SKM-1 (cell line): ENCODE results near the gene TBC1D2.
A peak's percentile ranks its signal among the peaks of the same experiment; 100 is the strongest.
"Not testable (repeated sequence)": the region's sequence is repeated elsewhere in the genome, so short reads cannot be mapped to it uniquely, and the experiment has no call there.

Experiments used
- DNase-seq: peaks from one replicate; lab custom pipeline; 2025; ENCODE audit not compliant: unreplicated experiment; lab: John Stamatoyannopoulos, UW

The TBC1D2 gene

DNA sequence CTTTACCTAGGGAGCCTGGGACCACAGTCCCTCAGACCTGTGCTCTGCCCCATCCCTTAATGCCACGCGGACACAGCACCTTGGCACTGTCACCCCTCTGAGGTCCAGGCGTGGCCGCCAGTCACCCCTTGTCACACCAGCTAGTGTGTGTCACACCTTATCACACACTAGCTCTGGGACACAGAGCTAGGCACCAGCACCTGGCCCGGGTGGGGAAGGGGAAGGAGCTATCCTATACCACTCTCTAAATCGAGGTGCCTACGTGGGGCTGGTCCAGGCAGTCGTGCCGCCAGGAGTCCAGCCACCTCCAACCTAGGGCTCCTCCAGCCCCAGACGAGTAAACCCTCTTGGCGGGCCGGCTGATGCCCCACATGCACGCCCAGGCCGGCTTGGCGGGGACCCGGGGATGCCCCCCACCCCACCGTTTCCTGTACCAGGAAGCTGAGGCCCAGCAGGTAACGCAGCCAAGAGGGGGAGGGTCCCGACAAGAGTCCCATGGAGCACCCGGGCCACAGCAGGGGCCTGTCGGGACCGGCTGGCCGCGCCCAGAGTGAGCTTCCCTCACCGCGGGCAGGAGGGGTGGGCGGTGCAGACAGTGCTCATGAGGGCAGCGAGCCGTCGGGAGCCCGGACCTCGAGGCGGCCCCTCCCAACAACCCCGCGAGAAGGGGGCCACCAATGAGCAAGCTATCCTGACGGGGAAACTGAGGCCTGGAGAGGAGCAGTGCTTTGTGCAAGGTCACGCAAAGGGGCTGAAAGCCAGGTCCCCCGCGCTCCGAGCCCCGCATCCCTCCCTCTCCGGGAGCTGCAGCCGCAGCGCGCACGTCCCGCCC, 63.6 kb downstream of the TBC1D2 start:
- DNase-seq = no peak

DNA sequence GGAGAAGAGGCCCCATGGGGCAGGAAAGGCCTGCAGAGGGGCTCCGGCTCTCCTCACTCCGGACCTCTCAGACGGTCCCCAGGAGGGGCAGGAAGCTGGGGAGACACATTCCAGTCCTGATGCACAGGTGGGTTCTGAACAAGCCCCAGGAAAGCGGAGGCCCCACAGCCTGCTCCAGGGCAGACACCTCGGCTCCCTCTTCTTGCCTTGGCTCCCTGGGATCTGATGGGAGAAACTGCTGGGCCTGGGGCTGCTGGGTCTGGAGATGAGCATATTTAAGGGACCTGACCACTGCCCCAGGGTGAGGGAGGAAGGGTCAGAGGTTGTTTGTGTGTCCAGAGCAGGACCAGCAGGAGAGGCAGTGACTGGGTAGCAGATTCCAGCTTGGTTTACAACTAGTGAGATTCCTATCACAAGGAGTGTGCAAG, 64.3 kb downstream of the TBC1D2 start:
- no peak for DNase-seq

DNA sequence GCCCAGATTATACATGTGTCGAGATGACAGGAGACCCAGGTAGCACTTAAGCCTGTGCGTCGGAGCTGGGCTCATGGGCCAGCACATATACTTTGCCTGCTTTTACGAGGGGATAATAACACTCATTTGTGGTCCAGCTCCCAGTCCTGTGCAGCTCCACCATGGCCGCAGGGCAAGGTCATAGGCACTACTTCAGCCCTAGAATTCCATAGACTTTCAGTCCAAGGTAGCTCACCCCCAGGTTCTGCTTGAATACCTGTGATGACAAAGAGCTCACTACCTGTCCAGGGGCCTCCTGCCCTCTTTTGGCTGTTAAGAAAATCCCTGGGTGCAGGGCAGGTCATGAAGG, 64.7 kb downstream of the TBC1D2 start:
- no peak for DNase-seq

DNA sequence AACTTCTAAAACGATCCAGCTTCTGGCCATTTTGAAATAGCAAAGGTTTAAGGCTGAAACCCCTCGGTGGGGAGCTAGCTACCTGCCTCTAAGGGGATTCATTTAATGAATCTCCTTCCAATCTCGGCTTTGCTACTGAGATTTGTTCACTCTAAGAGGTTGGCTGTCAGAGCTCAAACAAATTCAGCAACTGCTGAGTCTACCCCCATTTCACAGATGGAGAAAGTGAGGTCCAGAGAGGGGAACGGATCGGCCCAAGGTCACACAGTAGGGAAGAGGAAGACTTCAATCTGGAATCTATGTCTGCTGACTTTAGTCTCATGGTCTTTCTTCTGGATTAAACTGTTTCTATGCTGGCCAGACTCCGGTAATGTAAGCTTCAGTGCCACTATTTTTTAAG, 66.0 kb downstream of the TBC1D2 start:
- DNase-seq = no peak

DNA sequence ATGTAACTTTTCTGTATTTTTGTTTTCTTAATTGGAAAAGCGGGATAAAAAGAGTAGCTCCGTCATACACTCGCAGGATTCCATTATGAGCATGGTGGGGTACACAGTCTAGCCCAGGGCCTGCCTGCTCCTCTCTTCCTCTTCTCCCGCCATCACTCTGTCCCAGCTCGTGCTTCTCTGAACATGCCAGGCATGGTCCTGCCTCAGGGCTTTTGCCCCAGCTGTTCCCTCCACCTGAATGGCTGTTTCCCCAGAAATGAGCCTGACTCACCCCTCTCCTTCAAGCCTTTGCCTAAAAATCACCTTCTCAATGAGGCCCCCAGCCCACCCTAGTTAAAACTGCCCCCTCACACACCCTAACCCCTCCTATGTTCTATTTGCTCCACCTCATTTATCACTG, 67.5 kb downstream of the TBC1D2 start:
- DNase-seq = no peak

DNA sequence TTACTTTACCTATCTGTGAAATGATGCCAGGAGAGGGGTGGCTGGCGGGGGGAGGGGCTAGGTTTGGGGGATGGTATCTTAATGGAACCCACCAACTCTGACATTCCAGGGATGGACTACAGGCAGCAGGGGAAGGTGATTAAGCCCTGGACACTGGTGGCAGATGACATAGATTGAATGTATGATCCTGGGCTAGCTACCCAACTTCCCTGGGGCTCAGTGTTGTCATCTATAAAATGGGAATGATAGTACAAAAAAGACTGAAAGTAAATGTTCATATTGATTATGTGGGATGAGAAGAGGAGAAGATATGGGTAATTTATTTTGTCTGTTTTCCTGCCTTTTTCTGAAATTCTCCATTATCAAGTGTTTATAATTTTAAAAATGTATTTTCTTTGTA, 69.2 kb downstream of the TBC1D2 start:
- no peak for DNase-seq

DNA sequence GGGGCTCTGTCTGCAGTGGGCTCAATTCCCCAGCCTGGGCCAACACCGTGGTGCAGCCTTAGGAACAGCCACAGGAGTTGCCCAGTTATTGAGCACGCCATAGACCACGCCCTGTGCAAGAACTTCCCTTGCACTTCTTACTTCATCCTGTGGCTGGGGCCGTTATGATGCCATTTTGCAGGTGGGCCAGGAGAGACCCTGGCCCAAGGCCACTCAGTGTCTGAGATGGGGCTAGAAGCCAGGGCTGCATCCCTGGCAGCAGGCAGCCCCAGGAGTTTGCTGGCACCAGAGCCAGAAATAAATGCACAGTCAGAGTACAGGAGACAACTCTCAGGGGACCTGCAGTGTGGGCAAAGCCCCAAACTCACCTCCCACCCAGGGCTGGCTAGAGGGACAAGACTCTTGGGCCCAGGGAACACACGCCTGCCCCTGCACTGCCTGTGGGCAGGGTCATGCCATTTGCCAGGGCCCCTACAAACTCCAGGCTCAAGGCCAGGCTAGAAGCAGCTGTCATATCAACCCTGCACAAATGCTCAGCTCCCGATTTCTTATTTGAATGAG, 69.8 kb downstream of the TBC1D2 start:
- DNase-seq = no peak

DNA sequence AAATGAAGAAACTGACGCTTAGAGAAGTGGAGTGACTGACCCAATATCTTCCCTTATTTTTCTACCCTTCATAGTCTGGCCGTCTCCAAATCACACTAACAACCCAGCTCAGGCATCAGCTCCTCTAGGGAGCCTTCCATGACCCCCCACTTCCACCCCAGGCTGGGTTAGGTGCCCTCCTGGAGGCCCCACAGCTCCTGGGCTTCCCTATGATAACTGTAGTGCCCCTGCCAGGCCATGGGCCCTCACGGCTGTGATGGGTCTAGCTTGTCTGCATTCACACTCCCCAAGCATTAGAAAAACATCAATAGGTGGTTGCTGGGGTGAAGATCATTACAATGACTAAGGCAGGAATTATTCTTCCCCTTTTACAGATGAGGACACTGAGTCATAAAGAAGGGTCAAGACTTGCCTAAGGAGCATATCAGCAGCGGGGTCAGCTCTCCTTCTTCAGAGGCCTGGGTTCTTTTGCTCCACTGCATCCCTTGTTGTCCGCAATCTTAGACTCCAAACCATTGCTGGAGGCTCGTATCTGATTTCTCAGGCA, 70.4 kb downstream of the TBC1D2 start:
- no peak for DNase-seq

DNA sequence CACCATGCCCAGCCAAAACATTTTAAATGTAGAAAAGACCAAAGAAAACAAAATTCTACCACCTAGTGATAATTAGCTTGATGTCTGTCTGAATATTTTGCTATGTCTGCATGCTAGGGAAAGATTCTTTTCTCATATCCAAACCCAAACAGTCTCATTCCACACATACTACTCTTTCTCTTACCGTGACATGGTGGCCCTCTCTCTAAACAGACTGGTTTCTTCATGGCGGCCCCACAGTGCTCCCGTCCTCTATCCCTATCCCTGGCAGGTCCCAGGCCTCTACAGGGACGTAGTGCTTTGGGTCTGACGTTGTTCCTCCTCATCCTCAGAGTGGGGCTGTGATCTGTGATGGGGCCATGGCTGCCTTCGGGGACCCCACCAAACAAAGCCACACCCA, 71.1 kb downstream of the TBC1D2 start:
- DNase-seq = no peak

DNA sequence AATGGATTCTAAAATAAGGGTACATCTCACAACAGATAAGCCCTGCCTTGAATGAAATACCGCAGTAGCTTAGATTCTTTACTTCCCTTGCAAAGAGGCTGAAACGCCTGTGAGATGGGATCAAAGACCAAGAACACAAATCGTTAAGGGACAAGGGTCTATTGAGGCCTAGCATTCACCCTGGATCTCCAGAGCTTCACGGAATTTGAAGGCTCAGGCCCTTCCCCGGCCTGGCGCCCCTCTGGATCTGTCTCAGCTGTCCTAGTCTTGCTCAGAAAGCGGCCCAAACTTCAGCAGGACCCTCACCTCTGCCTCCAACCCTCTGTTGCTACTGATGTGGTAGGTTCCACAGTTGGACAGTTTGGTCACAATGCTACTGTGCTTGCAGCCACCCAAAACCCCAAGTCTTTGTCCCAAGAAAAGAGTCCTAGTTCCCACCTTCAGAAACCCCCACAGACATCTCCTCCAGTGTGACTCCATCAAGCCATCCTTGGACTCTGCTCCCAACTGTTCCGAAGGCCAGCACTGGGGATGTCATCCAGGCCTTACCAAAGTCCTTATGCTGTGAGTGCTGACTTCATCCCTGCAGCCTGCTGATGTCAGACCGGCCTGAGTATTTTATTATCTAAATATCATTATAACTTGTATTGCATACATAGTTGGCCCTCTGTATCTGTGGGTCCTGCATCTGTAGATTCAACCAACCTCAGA, 72.4 kb downstream of the TBC1D2 start:
- DNase-seq = no peak

DNA sequence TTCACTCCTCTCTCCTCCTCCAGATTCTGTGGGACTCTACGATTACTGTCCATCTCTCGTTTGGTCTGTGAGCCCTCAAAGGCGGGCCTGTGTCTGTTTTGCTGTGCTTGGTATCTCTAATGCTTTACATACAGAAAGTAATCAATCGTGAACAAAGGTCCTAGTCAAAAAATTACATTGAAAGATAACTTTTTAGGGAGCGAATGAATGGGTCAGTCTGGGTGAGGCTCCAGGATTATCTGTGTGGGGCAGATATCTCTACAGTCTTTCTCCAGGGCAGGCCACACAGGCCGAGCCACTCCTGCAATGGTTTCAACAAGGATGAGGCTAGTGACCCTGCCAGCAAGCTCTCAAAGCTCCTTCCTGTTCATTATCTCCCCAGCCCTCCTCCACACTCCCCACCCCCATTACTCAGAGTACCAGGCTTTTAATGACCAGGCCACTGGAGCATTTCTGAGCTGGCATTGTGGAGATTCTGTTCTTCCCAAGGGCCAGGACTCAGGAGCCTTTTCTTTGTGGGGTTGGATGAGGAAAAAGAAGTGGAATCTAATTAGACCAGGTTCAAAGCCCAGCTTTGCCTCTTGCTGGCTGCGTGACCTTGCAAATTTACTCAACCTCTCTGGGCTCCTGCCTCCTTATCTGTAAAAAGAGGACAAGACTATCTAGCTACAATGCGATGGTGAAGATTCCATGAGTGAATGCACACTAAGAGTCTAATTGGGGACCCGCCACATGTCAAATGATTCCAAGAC, 73.2 kb downstream of the TBC1D2 start:
- no peak for DNase-seq

DNA sequence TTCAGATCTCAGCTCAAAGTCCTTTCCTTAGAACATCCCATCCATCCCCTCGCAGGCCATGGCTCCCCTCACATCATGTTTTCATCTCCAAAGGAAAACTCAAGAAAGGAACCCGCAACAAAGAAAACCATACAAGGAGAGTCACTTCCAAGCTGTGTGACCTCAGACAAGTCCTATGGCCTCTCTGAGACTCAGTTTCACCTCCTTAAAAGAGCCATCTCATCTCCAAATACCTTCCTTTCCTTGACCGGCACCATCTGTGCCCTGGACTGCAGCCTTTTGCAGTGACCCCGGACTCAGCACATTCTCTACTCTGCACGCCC, 73.7 kb downstream of the TBC1D2 start:
- no peak for DNase-seq

DNA sequence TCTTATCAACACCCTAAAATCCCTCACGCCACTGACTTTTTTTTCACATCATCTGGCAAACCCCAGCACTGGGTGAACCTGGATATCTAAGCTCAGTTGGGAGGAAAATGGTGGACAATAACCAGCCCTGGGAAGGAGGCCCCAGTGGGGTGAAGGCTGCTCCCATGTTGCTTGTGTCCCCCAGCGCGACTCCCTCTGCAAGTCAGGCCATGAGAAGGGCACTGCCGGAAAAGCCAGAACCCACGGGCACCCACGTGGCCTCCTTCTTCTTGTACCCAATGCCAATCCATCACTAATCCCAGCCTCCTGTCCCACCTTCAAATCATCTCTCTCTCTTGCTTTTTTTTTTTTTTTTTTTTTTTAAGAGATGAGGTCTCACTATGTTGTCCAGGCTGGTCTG, 74.5 kb downstream of the TBC1D2 start:
- no peak for DNase-seq

DNA sequence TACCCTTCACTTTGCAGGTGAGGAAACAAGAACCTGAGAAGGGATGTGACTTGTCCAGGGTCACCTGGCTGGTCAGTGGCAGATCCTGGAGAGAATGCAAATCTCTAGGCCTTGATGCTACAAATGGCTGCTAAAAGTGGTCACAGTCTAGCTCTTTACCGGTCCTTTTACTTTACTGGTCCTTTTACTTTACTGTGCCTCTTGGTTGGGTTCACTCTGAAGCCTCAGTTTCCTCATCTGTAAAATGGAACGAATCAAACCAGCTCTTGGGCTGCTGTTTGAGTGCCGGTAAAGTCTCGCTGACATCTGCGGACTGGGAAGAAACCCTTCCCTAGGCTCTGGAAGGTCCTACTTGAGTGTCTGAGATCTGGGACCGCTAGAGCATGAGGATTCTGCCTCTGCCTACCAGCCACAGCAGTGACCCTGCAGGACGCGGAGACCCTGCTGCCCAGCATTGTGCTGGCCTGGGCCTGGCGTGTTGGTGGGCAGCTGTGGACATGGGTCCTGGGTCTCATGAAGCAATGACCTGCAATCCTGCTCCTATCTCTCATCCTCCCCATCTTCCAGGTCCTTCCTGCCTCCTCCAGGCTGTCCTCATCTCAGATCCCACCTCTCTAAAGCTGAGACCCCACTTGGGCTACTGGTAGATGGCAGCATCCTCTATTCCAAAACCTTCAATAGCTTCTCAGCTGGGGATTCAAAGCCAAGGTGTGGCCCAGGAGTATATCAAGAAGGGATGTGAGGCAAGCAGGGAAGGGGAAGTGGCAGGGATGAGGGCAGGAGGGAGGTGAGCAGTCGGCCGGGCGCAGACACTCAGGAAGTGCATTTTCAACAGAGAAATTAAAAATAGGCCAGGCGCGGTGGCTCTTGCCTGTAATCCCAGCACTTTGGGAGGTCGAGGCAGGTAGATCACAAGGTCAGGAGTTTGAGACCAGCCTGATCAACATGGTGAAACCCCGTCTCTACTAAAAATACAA, 76.3 kb downstream of the TBC1D2 start:
- DNase-seq = peak; percentile 10

DNA sequence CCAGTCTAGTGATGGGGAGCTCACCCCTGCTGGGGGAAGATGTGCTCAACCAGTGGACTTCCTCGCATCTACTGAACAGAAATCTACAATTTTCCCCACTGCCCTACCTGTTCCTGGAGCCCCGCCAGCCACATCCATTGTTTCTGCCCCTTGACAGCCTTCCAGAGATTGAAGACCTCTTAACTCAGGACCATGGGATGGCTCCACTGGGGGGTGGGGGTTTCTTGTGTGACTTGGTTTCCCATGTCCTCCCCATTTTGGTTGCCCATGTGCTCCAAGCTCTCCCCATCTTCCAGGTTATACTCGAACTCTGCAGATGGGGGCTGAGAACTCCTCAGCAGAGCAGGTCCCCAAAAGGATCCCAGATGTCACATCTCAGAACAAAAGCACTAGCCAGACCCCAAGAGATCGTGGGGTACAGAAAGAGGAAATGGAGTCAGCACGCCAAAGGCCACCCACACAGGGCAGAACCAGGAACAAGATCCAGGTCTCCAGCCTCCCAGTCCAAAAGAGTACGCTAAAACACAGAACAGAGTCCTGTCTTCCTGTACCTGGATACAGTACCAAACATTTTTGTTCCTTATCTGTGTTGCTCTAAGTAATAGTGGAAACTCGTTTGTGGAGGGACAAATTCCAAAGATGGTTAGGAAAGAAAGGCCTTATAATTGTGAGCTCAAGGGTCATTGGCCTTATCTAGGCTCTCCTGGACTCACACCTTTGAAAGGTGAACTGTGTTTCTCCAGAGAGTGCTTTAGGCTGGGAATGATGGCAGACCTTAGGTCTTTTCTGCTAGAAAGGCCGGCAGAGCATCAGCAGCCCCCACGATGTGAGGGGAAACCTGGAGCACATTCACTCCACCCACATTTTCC, 78.8 kb downstream of the TBC1D2 start:
- DNase-seq = no peak

DNA sequence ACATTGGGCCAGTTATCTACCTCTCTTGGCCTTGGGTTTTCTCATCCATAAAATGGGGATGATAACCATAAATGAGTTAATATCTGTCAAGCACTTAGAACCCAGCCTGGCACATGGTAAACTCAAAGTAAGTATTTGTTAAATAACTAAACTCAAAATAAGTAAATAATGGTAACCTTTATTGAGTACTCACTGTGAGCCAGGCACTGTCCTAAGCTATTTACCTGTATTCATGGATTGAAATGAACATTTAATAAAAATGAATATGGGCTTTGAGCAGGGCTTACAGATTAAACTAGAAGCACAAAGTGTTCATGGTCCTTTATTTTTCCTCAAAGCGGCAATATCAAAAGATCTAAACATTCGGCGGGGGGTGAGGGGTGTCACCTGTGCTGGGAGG, 79.7 kb downstream of the TBC1D2 start:
- DNase-seq = no peak

DNA sequence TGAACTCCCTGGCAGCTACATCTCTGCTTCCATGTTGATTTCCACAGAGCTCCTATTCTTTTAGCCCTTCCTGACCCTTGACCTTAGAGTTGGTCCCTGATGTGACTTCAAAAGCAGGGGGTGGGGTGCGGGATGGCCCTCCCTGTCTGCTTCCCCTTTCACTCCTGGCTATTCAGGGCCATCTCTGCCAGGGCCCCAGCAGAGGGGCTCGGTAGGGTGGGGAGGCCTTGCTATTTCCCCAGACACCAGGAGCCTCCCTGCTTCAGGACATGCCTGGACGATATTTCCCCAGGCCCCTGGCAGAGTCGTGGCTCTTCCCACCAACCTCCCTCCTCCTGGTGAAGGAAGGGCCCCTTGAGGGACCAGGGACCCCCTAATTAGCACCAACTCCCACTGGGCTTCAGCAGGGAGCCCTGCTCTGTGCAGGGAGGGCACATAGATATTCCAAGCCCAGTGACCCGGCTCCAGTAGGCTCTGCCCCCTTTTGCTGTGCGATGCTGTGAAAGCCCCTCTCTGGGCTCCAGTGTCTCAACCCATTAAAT, 80.3 kb downstream of the TBC1D2 start:
- no peak for DNase-seq

DNA sequence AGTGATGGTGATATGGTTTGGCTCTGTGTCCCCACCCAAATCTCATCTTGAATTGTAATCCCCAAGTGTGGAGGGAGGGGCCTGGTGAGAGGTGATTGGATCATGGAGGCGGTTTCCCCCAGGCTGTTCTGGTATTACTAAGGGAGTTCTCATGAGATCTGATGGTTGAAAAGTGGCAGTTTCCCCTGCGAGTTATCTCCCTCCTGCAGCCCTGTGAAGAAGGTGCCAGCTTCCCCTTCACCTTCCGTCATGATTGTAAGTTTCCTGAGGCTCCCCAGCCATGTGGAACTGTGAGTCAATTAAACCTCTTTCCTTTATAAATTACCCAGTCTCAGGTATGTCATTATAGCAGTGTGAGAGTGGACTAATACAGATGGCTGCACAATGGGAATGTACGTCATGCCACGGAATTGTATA, 80.9 kb downstream of the TBC1D2 start:
- DNase-seq = not testable (repeated sequence)

DNA sequence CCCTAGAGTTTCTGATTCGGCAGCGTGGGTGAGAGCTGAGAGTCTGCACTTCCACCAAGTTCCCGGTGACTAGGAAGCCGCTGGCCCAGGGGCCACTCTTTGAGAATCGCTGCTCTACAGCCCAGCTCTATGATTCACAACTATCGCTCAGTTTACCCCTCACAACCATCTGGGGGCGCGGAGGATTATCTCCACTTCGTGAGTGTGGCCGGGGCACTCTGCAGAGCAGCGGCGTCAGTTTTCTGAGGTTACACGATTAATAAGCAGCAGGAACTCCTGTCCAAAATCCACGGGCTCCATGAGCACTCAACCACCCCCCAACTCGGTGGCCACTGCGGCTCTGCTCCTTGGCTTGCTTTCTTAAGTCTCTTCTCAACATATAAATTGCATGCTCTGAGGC, 82.3 kb downstream of the TBC1D2 start:
- DNase-seq = no peak
